ENCODE data around the gene SLC9A5. TPM values are rescaled to one million over a fixed set of nuclear protein-coding genes. Genes with fewer than 3 reads are reported as not detected.
A peak's percentile ranks its signal among the peaks of the same experiment; 100 is the strongest.

Gene SLC9A5
- total and polyA plus RNA-seq, 9 of the 15 experiments (the other 6 are each of a cell fraction or from before 2014, with no cell fraction given) = 0.06 to 3.1 (median 1.2) TPM

DNA sequence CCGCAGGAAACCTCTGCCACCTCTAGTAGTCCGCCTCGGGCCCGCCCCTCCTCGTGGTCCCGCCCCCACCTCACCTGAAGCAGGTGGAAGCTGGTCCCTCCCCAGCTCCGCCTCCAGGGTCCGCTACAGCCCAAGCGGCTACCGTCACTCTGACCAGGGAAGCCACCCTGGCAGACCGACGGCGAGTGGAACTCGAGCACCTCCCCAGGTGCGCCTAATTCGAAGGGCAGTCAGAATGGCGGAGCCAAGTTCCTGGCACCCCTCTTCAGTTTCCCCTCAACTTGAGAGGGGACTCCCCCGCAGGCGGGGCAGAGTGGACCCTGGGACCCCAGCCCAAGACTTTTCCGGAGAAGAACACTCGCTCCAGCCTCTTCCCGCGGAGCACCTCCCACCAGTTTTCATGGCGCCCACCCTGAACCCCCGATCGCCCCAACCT is 2.0 kb upstream of the SLC9A5 start (continued):
- TF ChIP-seq NFIC (IDR thresholded peaks at IDR 0.05) (peak; percentile 38; the same call in 1 of the 2 replicates), CTCF (IDR thresholded peaks at IDR 0.05 in 2 of 3, conservative IDR thresholded peaks at IDR 0.05 in 1 of 3; ENCODE audit: insufficient read depth in 2 of 3, low read depth in 1 of 3, low read length in 3 of 3) (peak in 1 of 3 experiments; percentile 22; a peak in 1 of 6 replicates), CC2D1A (IDR thresholded peaks at IDR 0.05) (no peak), HMG20B (CRISPR knock-in tag; IDR thresholded peaks at IDR 0.05) (no peak), ZNF133 (CRISPR knock-in tag; IDR thresholded peaks at IDR 0.05) (0 out of 2 replicates have a peak, but pooled peaks have one; percentile 41), NR3C1 (CRISPR knock-in tag; IDR thresholded peaks at IDR 0.05) (peak; percentile 45; the same call in 1 of the 2 replicates), GTF2A2 (tag; IDR thresholded peaks at IDR 0.05) (no peak), ZNF766 (CRISPR knock-in tag; conservative IDR thresholded peaks at IDR 0.05) (0 out of 2 replicates have a peak, but pooled peaks have one; percentile 16), SIN3A (IDR thresholded peaks at IDR 0.05; ENCODE audit: borderline replicate concordance in 2 of 2, control insufficient read depth in 1 of 2, low read depth in 2 of 2, low read length in 2 of 2) (peak in 1 of 2 experiments; percentile 16; a peak in 1 of 4 replicates)
- TF ChIP-seq, protein P1, sequence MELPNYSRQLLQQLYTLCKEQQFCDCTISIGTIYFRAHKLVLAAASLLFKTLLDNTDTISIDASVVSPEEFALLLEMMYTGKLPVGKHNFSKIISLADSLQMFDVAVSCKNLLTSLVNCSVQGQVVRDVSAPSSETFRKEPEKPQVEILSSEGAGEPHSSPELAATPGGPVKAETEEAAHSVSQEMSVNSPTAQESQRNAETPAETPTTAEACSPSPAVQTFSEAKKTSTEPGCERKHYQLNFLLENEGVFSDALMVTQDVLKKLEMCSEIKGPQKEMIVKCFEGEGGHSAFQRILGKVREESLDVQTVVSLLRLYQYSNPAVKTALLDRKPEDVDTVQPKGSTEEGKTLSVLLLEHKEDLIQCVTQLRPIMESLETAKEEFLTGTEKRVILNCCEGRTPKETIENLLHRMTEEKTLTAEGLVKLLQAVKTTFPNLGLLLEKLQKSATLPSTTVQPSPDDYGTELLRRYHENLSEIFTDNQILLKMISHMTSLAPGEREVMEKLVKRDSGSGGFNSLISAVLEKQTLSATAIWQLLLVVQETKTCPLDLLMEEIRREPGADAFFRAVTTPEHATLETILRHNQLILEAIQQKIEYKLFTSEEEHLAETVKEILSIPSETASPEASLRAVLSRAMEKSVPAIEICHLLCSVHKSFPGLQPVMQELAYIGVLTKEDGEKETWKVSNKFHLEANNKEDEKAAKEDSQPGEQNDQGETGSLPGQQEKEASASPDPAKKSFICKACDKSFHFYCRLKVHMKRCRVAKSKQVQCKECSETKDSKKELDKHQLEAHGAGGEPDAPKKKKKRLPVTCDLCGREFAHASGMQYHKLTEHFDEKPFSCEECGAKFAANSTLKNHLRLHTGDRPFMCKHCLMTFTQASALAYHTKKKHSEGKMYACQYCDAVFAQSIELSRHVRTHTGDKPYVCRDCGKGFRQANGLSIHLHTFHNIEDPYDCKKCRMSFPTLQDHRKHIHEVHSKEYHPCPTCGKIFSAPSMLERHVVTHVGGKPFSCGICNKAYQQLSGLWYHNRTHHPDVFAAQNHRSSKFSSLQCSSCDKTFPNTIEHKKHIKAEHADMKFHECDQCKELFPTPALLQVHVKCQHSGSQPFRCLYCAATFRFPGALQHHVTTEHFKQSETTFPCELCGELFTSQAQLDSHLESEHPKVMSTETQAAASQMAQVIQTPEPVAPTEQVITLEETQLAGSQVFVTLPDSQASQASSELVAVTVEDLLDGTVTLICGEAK (IDR thresholded peaks at IDR 0.05) = 0 out of 2 replicates have a peak, but pooled peaks have one; percentile 20
- TF ChIP-seq, protein P1 (CRISPR knock-in tag; IDR thresholded peaks at IDR 0.05) = no peak

Data from K562 (cell line).